ENCODE measurements around the gene CDKN1C. TPM values are rescaled to one million over a fixed set of nuclear protein-coding genes. Genes with fewer than 3 reads are reported as not detected.

The CDKN1C gene
- total RNA-seq: 108 and 127 TPM in 2 replicates
- 64.6 and 96.7 TPM in 2 replicates for polyA plus RNA-seq

DNA sequence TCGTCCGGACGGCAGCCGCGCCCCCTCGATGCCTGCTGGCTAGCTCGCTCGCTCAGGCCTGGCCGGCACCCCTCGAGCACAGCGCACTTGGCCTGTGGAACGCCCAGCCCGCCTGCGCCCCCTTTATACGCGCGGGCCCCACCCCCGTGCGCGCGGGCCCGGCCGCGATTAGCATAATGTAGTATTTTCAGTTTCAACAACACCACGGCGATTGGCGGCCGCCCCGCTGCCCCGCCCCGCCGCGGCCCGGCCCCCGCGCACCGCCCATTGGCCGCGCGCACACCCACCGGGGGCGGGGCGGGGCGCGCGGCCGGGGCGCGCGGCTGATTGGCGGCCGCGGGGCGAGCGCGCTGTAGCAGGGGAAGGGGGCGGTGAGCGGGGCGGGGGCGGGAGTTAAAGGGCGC lies at the start of gene CDKN1C:
Gene CDKN1C, minus strand, starts transcription at position 98 of the 404 bp plus-strand sequence. CDS start 319 bp downstream, outside the sequence.
- H3K27me3 ChIP-seq: no peaks in the 10 kb centered on the region
- peaks cover 12% of the 10 kb centered on the region for H3K4me1 ChIP-seq (ENCODE audit: low read depth)
- H3K27ac ChIP-seq: peak within 1 kb of the TSS; percentile 87

DNA sequence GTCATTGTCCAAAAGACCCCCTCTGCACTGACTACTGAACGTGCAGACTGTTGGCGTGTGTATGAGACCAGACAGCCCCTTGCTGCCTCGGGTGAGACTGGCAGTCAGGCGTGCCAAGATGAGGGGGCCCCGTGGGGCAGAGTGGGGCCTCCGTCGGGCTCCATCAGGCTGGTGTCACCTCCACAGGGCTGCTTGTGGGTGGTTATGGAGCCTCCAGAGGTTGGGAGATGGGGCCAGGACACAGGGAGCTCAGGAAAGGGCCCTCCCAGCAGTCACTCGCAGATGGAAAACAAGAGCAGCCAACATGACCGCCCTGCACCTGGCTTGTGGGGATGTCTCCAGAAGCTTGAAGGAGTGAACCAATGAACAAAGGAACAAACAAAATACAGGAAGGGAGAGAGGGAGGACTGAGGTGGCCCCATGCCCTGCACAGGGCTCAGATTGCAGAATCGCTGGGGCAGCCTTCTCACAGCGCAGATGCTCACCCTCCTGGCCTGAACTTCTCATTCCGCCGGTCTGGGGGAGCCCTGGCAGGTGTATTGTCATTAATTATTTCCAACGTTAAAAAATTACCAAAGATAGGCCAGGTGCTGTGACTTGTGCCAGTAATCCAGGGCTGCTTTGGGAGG lies 49.1 kb upstream of the CDKN1C start:
- DNase-seq (ENCODE audit: low read depth in 1 of 2, low spot score in 1 of 2): no peak
- Histone ChIP-seq H3K27ac (no peak overlapping the region), H3K36me3 (no peaks in the 10 kb centered on the region), H3K4me3 (no peak overlapping the region), H3K27me3 (peaks cover 23% of the 10 kb centered on the region), H3K9me3 (ENCODE audit: low read depth) (no peaks in the 10 kb centered on the region), H3K4me1 (ENCODE audit: low read depth) (peaks cover 2% of the 10 kb centered on the region)
- TF ChIP-seq, protein P1, sequence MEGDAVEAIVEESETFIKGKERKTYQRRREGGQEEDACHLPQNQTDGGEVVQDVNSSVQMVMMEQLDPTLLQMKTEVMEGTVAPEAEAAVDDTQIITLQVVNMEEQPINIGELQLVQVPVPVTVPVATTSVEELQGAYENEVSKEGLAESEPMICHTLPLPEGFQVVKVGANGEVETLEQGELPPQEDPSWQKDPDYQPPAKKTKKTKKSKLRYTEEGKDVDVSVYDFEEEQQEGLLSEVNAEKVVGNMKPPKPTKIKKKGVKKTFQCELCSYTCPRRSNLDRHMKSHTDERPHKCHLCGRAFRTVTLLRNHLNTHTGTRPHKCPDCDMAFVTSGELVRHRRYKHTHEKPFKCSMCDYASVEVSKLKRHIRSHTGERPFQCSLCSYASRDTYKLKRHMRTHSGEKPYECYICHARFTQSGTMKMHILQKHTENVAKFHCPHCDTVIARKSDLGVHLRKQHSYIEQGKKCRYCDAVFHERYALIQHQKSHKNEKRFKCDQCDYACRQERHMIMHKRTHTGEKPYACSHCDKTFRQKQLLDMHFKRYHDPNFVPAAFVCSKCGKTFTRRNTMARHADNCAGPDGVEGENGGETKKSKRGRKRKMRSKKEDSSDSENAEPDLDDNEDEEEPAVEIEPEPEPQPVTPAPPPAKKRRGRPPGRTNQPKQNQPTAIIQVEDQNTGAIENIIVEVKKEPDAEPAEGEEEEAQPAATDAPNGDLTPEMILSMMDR (IDR thresholded peaks at IDR 0.05; ENCODE audit: low read depth, low read length): no peak

More for the DNA sequence above, at the start of gene CDKN1C:
- peak within 1 kb of the TSS; percentile 99 for H3K4me3 ChIP-seq
- DNase-seq (ENCODE audit: low read depth in 1 of 2, low spot score in 1 of 2): peak; percentile 91 to 93
- no peaks in the 10 kb centered on the region for H3K36me3 ChIP-seq
- TF ChIP-seq, protein P1 (IDR thresholded peaks at IDR 0.05; ENCODE audit: low read depth, low read length): no peak
- no peaks in the 10 kb centered on the region for H3K9me3 ChIP-seq (ENCODE audit: low read depth)

DNA sequence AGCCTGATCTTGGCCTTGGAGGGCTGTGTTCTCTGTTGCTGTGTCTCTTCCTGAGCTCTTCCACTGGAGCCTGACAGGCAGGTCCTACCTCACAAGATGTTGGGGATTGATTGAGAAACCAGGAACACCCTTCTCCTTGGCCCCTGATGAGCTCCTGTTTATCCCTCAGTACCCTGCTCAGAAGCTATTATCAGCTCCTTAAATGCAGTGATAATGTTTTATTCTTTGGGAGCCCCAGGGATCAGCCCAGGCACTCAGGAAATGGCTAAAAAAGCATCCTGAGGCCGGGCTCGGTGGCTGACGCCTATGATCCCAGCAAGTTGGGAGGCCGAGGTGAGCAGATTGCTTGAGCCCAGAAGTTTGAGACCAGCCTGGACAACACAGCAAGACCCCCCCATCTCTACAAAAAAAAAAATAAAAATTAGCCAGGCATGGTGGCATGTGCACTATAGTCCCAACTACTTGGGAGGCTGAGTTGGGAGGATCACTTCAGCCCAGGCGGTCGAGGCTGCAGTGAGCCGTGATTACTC lies 48.5 kb upstream of the CDKN1C start:
- DNase-seq (ENCODE audit: low read depth in 1 of 2, low spot score in 1 of 2): no peak
- H3K27ac ChIP-seq: no peak overlapping the region
- TF ChIP-seq, protein P1 (IDR thresholded peaks at IDR 0.05; ENCODE audit: low read depth, low read length): no peak

DNA sequence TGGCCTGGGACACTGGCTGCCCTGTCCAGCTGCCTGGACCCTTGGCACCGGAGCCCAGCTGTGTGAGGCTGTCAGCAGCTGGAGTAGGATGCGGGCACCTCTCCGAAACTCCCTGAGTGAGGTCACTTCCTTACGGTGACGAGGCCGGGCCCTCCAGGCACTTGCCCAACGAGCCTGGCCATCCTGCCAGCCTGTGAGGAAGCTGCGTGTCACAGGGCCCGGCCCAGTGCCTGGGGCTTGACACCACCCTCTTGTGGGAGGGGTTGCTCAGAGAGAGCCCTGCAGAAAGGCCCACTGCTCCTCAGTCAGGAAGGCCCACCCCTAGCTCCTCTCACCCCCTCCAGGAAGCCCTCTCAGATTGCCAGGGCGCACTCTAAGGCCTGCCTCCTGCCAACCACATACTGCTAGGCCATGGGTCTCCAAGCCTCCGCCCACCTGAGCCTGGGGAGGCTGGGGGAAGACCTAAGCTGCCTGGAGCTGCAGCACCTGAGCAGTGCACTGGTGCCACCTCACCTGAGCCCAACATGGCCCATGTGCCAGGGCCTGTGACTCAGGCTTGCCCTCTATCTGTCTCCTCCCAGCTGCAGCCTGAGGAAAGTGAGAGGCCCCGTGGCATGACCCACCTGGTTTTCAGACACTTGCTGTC lies 47.9 kb upstream of the CDKN1C start:
- TF ChIP-seq, protein P1 (IDR thresholded peaks at IDR 0.05; ENCODE audit: low read depth, low read length): no peak
- Histone ChIP-seq H3K36me3 (no peaks in the 10 kb centered on the region), H3K4me1 (ENCODE audit: low read depth) (peaks cover 7% of the 10 kb centered on the region), H3K27me3 (peaks cover 36% of the 10 kb centered on the region), H3K4me3 (no peak overlapping the region), H3K27ac (no peak overlapping the region), H3K9me3 (ENCODE audit: low read depth) (no peaks in the 10 kb centered on the region)
- peak in 1 of 2 donors; percentile 70 for DNase-seq (ENCODE audit: low read depth in 1 of 2, low spot score in 1 of 2)

More for the DNA sequence above, 48.5 kb upstream of the CDKN1C start:
- Histone ChIP-seq H3K4me3 (no peak overlapping the region), H3K27me3 (peaks cover 30% of the 10 kb centered on the region), H3K36me3 (no peaks in the 10 kb centered on the region), H3K9me3 (ENCODE audit: low read depth) (no peaks in the 10 kb centered on the region), H3K4me1 (ENCODE audit: low read depth) (peaks cover 3% of the 10 kb centered on the region)

DNA sequence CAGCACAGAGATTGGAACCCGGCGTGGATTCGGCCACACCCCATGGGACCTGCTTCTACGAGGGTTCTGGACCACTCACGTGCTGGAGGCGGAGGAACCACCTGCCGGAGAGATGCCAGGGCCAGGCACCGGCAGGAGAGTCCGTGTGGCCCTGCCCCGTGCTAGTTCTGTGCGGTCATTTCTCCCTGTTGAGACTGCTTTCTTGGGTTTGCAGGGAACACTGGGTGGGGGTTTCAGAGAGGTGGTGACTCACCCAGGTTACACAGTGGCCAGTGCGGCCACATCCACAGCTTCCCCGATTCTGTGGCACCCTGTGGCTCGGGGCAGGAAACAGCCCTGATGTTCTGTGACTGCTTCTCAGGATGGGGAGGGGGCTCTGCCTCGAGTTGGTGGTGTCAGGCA lies 47.3 kb upstream of the CDKN1C start:
- Histone ChIP-seq H3K9me3 (ENCODE audit: low read depth) (no peaks in the 10 kb centered on the region), H3K27me3 (peaks cover 42% of the 10 kb centered on the region), H3K27ac (no peak overlapping the region), H3K36me3 (no peaks in the 10 kb centered on the region), H3K4me1 (ENCODE audit: low read depth) (peaks cover 7% of the 10 kb centered on the region), H3K4me3 (no peak overlapping the region)
- no peak for DNase-seq (ENCODE audit: low read depth in 1 of 2, low spot score in 1 of 2)
- TF ChIP-seq, protein P1 (IDR thresholded peaks at IDR 0.05; ENCODE audit: low read depth, low read length): no peak

All from cardiac muscle cell (in vitro differentiated cells and primary cell).